IMR-90 (cell line): ENCODE data around the gene NCOA3. TPM values are rescaled to one million over a fixed set of nuclear protein-coding genes. Genes with fewer than 3 reads are reported as not detected.

ENCODE experiments used
- ATAC-seq: fragments of 200-7000 bp; cut with Tn5 transposase; 2 replicates; pipeline ENCODE4 v1.9.1; 2020; ENCODE audit warnings: low read depth, mild to moderate bottlenecking, moderate library complexity
- BruUV-seq: library from RNA; stranded (reverse); fragments of 400-500 nt; replicated peaks from 2 replicates; lab custom pipeline; 2021; lab: Mats Ljungman, UMichigan
- CTCF ChIA-PET: fragments of 300-600 bp; formaldehyde crosslinking; extraction: SDS; loops from one replicate; lab custom pipeline; 2021; ENCODE audit warnings: antibody characterized with exemption; lab: Yijun Ruan, JAX
- POLR2A ChIA-PET: fragments of 300-600 bp; sonication (Branson Sonifier 250); formaldehyde crosslinking; loops from one replicate; lab custom pipeline; 2022; ENCODE audit warnings: antibody characterized with exemption; ENCODE audit not compliant: unreplicated experiment; lab: Charles Lee
- DNase-seq: peaks from one replicate; pipeline ENCODE4 v3.0.0; 2013
- H2AFZ ChIP-seq: replicated peaks from 2 replicates; pipeline ENCODE3; 2013; ENCODE audit warnings: low read length, mild to moderate bottlenecking; ENCODE audit not compliant: poor library complexity
- H2AK5ac ChIP-seq: 2 replicates; pipeline ENCODE4 v1.6.1; 2013; ENCODE audit warnings: low read depth, low read length, inconsistent platforms
- H2AK9ac ChIP-seq: replicated peaks from 2 replicates; pipeline ENCODE3; 2013; ENCODE audit warnings: mild to moderate bottlenecking, low read depth, low read length, moderate library complexity; ENCODE audit not compliant: poor library complexity
- H2BK120ac ChIP-seq: 2 replicates; pipeline ENCODE4 v1.6.1; 2013; ENCODE audit warnings: low read depth, low read length, inconsistent platforms
- H2BK15ac ChIP-seq: 3 replicates; pipeline ENCODE4 v1.6.1; 2013; ENCODE audit warnings: low read depth, low read length, inconsistent platforms
- H2BK20ac ChIP-seq: 2 replicates; pipeline ENCODE4 v1.6.1; 2013; ENCODE audit warnings: low read depth, mild to moderate bottlenecking, inconsistent platforms, low read length, moderate library complexity
- H2BK5ac ChIP-seq: 2 replicates; pipeline ENCODE4 v1.6.1; 2013; ENCODE audit warnings: mild to moderate bottlenecking, low read depth, low read length, inconsistent platforms; ENCODE audit not compliant: poor library complexity, severe bottlenecking
- H3K14ac ChIP-seq: replicated peaks from 2 replicates; pipeline ENCODE4 v1.6.1; 2013; ENCODE audit warnings: low read depth, low read length, inconsistent platforms
- H3K18ac ChIP-seq: 2 replicates; pipeline ENCODE4 v1.6.1; 2013; ENCODE audit warnings: low read depth, low read length, control low read depth
- H3K23ac ChIP-seq: 2 replicates; pipeline ENCODE4 v1.6.1; 2013; ENCODE audit warnings: low read depth, low read length, inconsistent platforms
- H3K27ac ChIP-seq: 2 replicates; pipeline ENCODE4 v1.5.1; 2013; ENCODE audit warnings: mild to moderate bottlenecking, control low read depth, low read length; ENCODE audit not compliant: insufficient read depth
- H3K27me3 ChIP-seq: 2 replicates; pipeline ENCODE4 v1.6.1; 2013; ENCODE audit warnings: low read length; ENCODE audit not compliant: control insufficient read depth, insufficient read depth
- H3K36me3 ChIP-seq: 2 replicates; pipeline ENCODE4 v1.6.1; 2013; ENCODE audit warnings: low read length, mixed read lengths; ENCODE audit not compliant: control insufficient read depth, insufficient read depth
- H3K4ac ChIP-seq: 2 replicates; pipeline ENCODE4 v1.6.1; 2013; ENCODE audit warnings: low read depth, low read length, inconsistent platforms
- H3K4me1 ChIP-seq: 2 replicates; pipeline ENCODE4 v1.6.1; 2013; ENCODE audit warnings: low read length, mixed read lengths; ENCODE audit not compliant: control insufficient read depth, insufficient read depth
- H3K4me2 ChIP-seq: 2 replicates; pipeline ENCODE4 v1.6.1; 2013; ENCODE audit warnings: low read depth, mild to moderate bottlenecking, control low read depth, low read length, moderate library complexity
- H3K4me3 ChIP-seq: 2 replicates; pipeline ENCODE4 v1.5.1; 2013; ENCODE audit warnings: low read depth, mild to moderate bottlenecking, control low read depth, low read length, moderate library complexity; ENCODE audit not compliant: insufficient read depth
- H3K56ac ChIP-seq: 2 replicates; pipeline ENCODE4 v1.6.1; 2013; ENCODE audit warnings: low read length, inconsistent platforms; ENCODE audit not compliant: insufficient read depth; ENCODE audit errors: extremely low read depth
- H3K79me1 ChIP-seq, 2 experiments: 2 replicates each; pipeline ENCODE4 v1.6.1; 2013; ENCODE audit warnings: low read length in 2 of 2, inconsistent platforms in 1 of 2, low read depth in 1 of 2
- H3K9ac ChIP-seq: 2 replicates; pipeline ENCODE4 v1.6.1; 2013; ENCODE audit warnings: low read depth, low read length, control low read depth
- H3K9me1 ChIP-seq: 2 replicates; pipeline ENCODE4 v1.6.1; 2013; ENCODE audit warnings: low read length, inconsistent platforms; ENCODE audit not compliant: insufficient read depth
- H3K9me3 ChIP-seq: 2 replicates; pipeline ENCODE4 v1.6.1; 2013; ENCODE audit warnings: low read length; ENCODE audit not compliant: control insufficient read depth, insufficient read depth
- H4K20me1 ChIP-seq: 2 replicates; pipeline ENCODE4 v1.6.1; 2013; ENCODE audit warnings: low read length, inconsistent platforms; ENCODE audit not compliant: insufficient read depth
- H4K5ac ChIP-seq: 2 replicates; pipeline ENCODE4 v1.6.1; 2013; ENCODE audit warnings: mild to moderate bottlenecking, low read depth, low read length, control low read depth
- H4K8ac ChIP-seq, 2 experiments: 2 replicates each; pipeline ENCODE4 v1.6.1; 2013; ENCODE audit warnings: low read depth in 2 of 2, low read length in 2 of 2, control low read depth in 1 of 2, inconsistent platforms in 1 of 2
- H4K91ac ChIP-seq: 2 replicates; pipeline ENCODE4 v1.6.1; 2013; ENCODE audit warnings: low read depth, low read length, inconsistent platforms; ENCODE audit not compliant: insufficient read depth
- BHLHE40 ChIP-seq: fragments of 150-350 bp; IDR thresholded peaks from 2 replicates; pipeline ENCODE4 v1.6.1; 2016; ENCODE audit warnings: mild to moderate bottlenecking, low read depth, low read length
- CEBPB ChIP-seq: IDR thresholded peaks from 2 replicates; pipeline ENCODE4 v1.6.1; 2012; ENCODE audit warnings: low read depth, low read length, improper control_type of control experiment
- CHD1 ChIP-seq: IDR thresholded peaks from 2 replicates; pipeline ENCODE4 v1.6.1; 2012; ENCODE audit warnings: low read depth, low read length, improper control_type of control experiment
- CTCF ChIP-seq: conservative IDR thresholded peaks from 2 replicates; pipeline ENCODE4 v1.5.1; 2012; ENCODE audit warnings: mild to moderate bottlenecking, low read depth, low read length, improper control_type of control experiment
- ELK1 ChIP-seq: fragments of 150-350 bp; IDR thresholded peaks from 2 replicates; pipeline ENCODE4 v1.6.1; 2016; ENCODE audit warnings: low read depth, mild to moderate bottlenecking, low read length, moderate library complexity, borderline replicate concordance
- FOS ChIP-seq: fragments of 150-350 bp; IDR thresholded peaks from 2 replicates; pipeline ENCODE4 v1.6.1; 2016; ENCODE audit warnings: low read depth, low read length
- MAFK ChIP-seq: IDR thresholded peaks from 2 replicates; pipeline ENCODE4 v1.6.1; 2012; ENCODE audit warnings: low read depth, low read length, improper control_type of control experiment
- MXI1 ChIP-seq: IDR thresholded peaks from 2 replicates; pipeline ENCODE4 v1.6.1; 2012; ENCODE audit warnings: low read depth, mild to moderate bottlenecking, low read length, moderate library complexity, borderline replicate concordance
- NFE2L2 ChIP-seq: fragments of 150-350 bp; IDR thresholded peaks from 2 replicates; pipeline ENCODE4 v1.6.1; 2016; ENCODE audit warnings: low read depth, mild to moderate bottlenecking, low read length
- POLR2A ChIP-seq: IDR thresholded peaks from 2 replicates; pipeline ENCODE4 v1.6.1; 2012; ENCODE audit warnings: mild to moderate bottlenecking, low read depth, low read length
- RAD21 ChIP-seq: IDR thresholded peaks from 2 replicates; pipeline ENCODE4 v1.6.1; 2012; ENCODE audit warnings: low read length, improper control_type of control experiment
- RCOR1 ChIP-seq: IDR thresholded peaks from 2 replicates; pipeline ENCODE4 v1.6.1; 2012; ENCODE audit warnings: mild to moderate bottlenecking, low read length, improper control_type of control experiment; ENCODE audit not compliant: insufficient replicate concordance
- RFX5 ChIP-seq: IDR thresholded peaks from 2 replicates; pipeline ENCODE4 v1.8.0; 2012; ENCODE audit warnings: low read depth, mild to moderate bottlenecking, low read length, moderate library complexity
- SMC3 ChIP-seq: fragments of 150-350 bp; IDR thresholded peaks from 2 replicates; pipeline ENCODE4 v1.6.1; 2016; ENCODE audit warnings: low read depth, mild to moderate bottlenecking, antibody characterized with exemption, low read length, moderate library complexity
- USF2 ChIP-seq: fragments of 150-350 bp; IDR thresholded peaks from 2 replicates; pipeline ENCODE4 v1.6.1; 2017; ENCODE audit warnings: mild to moderate bottlenecking, antibody characterized with exemption, low read length, low read depth
- WGBS, 2 experiments: methylation state at CpG; one replicate each; pipeline versions ENCODE4 v1.1.5 to v1.1.7; 2013; ENCODE audit warnings: missing lambda C conversion rate in 2 of 2; ENCODE audit not compliant: insufficient read length in 1 of 2; ENCODE audit errors: extremely low coverage in 2 of 2; 5-methylcytosine and 5-hydroxymethylcytosine counted together
- dilution Hi-C: fragments of 300-500 bp; cut with HindIII; formaldehyde crosslinking; loops from one replicate; pipeline ENCODE4 v1.14.3; 2018; ENCODE audit warnings: low sequenced_read_pairs; ENCODE audit not compliant: unreplicated experiment
- in situ Hi-C: fragments of 300-500 bp; cut with MboI; formaldehyde crosslinking; loops from 3 replicates; pipeline ENCODE4 v1.14.3; 2019; ENCODE audit warnings: low sequenced_read_pairs, inconsistent platforms, mixed read lengths
- intact Hi-C: fragments of 100-400 bp; cut with micrococcal nuclease; formaldehyde crosslinking; loops from 2 replicates; pipeline ENCODE4 v1.10.0; 2022
- polyA plus RNA-seq, 3 experiments: library from polyadenylated mRNA; depleted of rRNA; stranded (reverse); fragments of >200 nt; gene quantifications; 2 replicates each; pipeline ENCODE4 v1.2.3, GENCODE V29; 2012; ENCODE audit warnings: low replicate concordance in 1 of 3
- total RNA-seq: library from RNA; depleted of rRNA; stranded (reverse); fragments of >200 nt; gene quantifications from 2 replicates; pipeline ENCODE4 v1.2.3, GENCODE V29; 2012

Gene NCOA3
- total and polyA plus RNA-seq, 2 of the 4 experiments (the other 2 are of a cell fraction) = 8.8 to 29.0 TPM

GRCh38 chr20:47659904-47660601 is 158.4 kb downstream of the NCOA3 start:
- DNase-seq (no peak), ATAC-seq (no peak)
- in situ Hi-C loops = loop anchor here (25.0 kb wide), 1 partner anchor 1252 kb away; the partner anchor contains the start of gene ARFGEF2
- WGBS, 2 experiments = 78% methylated on average over 3 of the region's 7 CpGs; no CpG with 5 or more reads in 1 of the 2 experiments
- CTCF ChIA-PET = interaction anchor here (0.6 to 1.0 kb wide), 3 partner anchors 17 to 960 kb away, joined by 3 read pairs; no protein-coding TSS in a partner anchor
- Histone ChIP-seq H3K56ac (no peak overlapping the region), H3K27ac (no peak overlapping the region), H3K4me2 (no peak overlapping the region), H3K4me3 (no peak overlapping the region), H2AFZ (no peak overlapping the region), H3K9ac (no peak overlapping the region), H4K5ac (no peak overlapping the region), H2AK5ac (no peak overlapping the region), H3K14ac (no peak overlapping the region), H3K4me1 (no peaks in the 10 kb centered on the region), H3K18ac (no peak overlapping the region), H3K4ac (no peak overlapping the region), H4K91ac (no peak overlapping the region), H3K27me3 (no peaks in the 10 kb centered on the region), H2AK9ac (no peak overlapping the region), H2BK15ac (no peak overlapping the region), H2BK20ac (no peak overlapping the region), H4K8ac (no peak overlapping the region), H3K9me3 (no peaks in the 10 kb centered on the region), H2BK5ac (no peak overlapping the region), H3K9me1 (peaks cover 3% of the 10 kb centered on the region; the same call in 1 of the 2 replicates), H3K36me3 (peaks cover 15% of the 10 kb centered on the region; the same call in 1 of the 2 replicates), H4K20me1 (no peaks in the 10 kb centered on the region), H2BK120ac (no peak overlapping the region), H3K23ac (no peak overlapping the region), H3K79me1 (0 out of 4 replicates have a peak, but pooled peaks cover 0 to 2% of the 10 kb centered on the region in 2 experiments)
- POLR2A ChIA-PET = no interaction called here
- BruUV-seq = no TSS peak
- intact Hi-C loops = loop anchor here (5.0 kb wide), 1 partner anchor 637 kb away; no protein-coding TSS in a partner anchor
- dilution Hi-C loops = no loop called here
- TF ChIP-seq CHD1 (no peak), BHLHE40 (no peak), RAD21 (no peak), CEBPB (no peak), POLR2A (no peak), ELK1 (no peak), MXI1 (no peak), NFE2L2 (no peak), CTCF (no peak), RFX5 (no peak), RCOR1 (no peak), FOS (no peak), USF2 (no peak), MAFK (no peak), SMC3 (no peak)
